Chondrocyte (in vitro differentiated cells): ENCODE measurements around the gene IFT43. TPM values are rescaled to one million over a fixed set of nuclear protein-coding genes. Genes with fewer than 3 reads are reported as not detected.

ENCODE experiments used
- DNase-seq: peaks from one replicate; pipeline ENCODE4 v3.0.0; 2021; ENCODE audit warnings: mixed read lengths, low spot score
- H3K27ac Mint-ChIP-seq: one replicate; pipeline ENCODE4 v1.8.0; 2021; ENCODE audit warnings: mild to moderate bottlenecking, moderate library complexity, mixed read lengths; ENCODE audit not compliant: unreplicated experiment
- H3K27me3 Mint-ChIP-seq: 2 replicates; pipeline ENCODE4 v1.8.0; 2021; ENCODE audit warnings: low read depth, mixed read lengths
- H3K36me3 Mint-ChIP-seq: 2 replicates; pipeline ENCODE4 v1.8.0; 2021; ENCODE audit warnings: low read depth, mixed read lengths
- H3K4me1 Mint-ChIP-seq: 2 replicates; pipeline ENCODE4 v1.8.0; 2021; ENCODE audit warnings: low read depth, mild to moderate bottlenecking, mixed read lengths
- H3K4me3 Mint-ChIP-seq: one replicate; pipeline ENCODE4 v1.8.0; 2021; ENCODE audit warnings: mild to moderate bottlenecking, moderate library complexity, mixed read lengths; ENCODE audit not compliant: unreplicated experiment
- H3K9me3 Mint-ChIP-seq: 2 replicates; pipeline ENCODE4 v1.8.0; 2021; ENCODE audit warnings: low read depth, mixed read lengths
- CTCF ChIP-seq: fragments of 200-600 bp; sonication (generic); IDR thresholded peaks from 2 replicates; pipeline ENCODE4 v1.5.0; 2021; ENCODE audit warnings: antibody characterized with exemption, mild to moderate bottlenecking, moderate library complexity
- total RNA-seq: library from RNA; stranded (reverse); gene quantifications from 3 replicates; pipeline ENCODE4 v1.2.1, GENCODE V29; 2021

Gene IFT43
- total RNA-seq, 1 donor from 2014 or later, result 28.2 TPM

DNA sequence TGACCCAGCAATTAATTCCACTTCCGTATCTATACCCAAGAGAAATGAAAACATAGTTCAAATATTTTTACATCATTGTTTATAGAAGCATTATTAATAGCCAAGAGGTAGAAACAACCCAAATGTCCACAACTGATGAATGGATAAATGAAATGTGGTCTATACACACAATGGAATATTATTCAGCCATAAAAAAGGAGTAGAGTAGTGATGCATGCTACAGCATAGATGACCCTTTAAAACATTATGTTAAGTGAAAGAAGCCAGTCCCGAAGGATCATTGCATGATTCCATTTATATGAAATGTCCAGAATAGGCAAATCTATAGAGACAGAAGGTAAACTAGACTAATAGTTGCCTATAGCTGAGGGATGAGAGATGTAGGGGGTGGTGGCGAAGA is 33.1 kb upstream of the IFT43 start:
- H3K9me3 Mint-ChIP-seq, result peaks cover 7% of the 10 kb centered on the region
- H3K4me1 Mint-ChIP-seq, result no peaks in the 10 kb centered on the region

DNA sequence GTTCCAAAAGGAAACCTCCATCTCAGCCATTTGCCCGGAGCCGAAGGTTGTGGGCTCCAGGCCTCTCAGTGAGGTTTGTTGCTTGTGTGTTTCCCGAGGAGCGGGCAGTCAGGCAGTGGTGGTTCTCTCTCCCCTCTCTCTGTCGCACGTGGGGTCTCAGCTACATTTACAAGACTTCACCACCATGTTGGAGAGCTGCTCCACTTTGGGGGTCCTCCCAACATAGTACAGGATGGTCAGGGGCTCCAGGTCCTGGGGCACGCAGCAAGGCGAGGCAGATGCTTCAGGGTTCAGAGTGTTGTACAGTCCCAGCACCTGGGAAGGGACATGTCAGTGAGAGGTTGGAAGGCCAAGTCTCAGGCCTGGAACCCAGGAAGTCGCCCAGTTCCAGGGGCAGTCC is 26.5 kb upstream of the IFT43 start:
- DNase-seq, result no peak
- H3K4me1 Mint-ChIP-seq, result peaks cover 12% of the 10 kb centered on the region
- H3K36me3 Mint-ChIP-seq, result peaks cover 47% of the 10 kb centered on the region
- no peak for TF ChIP-seq CTCF
- no peak overlapping the region for H3K4me3 Mint-ChIP-seq
- no peaks in the 10 kb centered on the region for H3K27me3 Mint-ChIP-seq
- no peaks in the 10 kb centered on the region for H3K9me3 Mint-ChIP-seq
- H3K27ac Mint-ChIP-seq, result peak overlapping the region; percentile 45

More for the DNA sequence above, 33.1 kb upstream of the IFT43 start:
- TF ChIP-seq CTCF, result no peak
- Mint-ChIP-seq H3K27ac (no peak overlapping the region), H3K27me3 (no peaks in the 10 kb centered on the region), H3K4me3 (no peak overlapping the region), H3K36me3 (peaks cover 4% of the 10 kb centered on the region)
- DNase-seq, result no peak

GRCh38 chr14:75960231-75960630 is 25.3 kb upstream of the IFT43 start:
- TF ChIP-seq CTCF, result no peak
- Mint-ChIP-seq H3K27me3 (no peaks in the 10 kb centered on the region), H3K4me1 (peaks cover 12% of the 10 kb centered on the region), H3K27ac (peak overlapping the region; percentile 39), H3K4me3 (no peak overlapping the region), H3K9me3 (no peaks in the 10 kb centered on the region), H3K36me3 (peaks cover 54% of the 10 kb centered on the region)
- no peak for DNase-seq

- H3K36me3 Mint-ChIP-seq, result peaks cover 66% of the 10 kb centered on the region
- no peaks in the 10 kb centered on the region for H3K9me3 Mint-ChIP-seq
- TF ChIP-seq CTCF, result no peak
- no peaks in the 10 kb centered on the region for H3K27me3 Mint-ChIP-seq
- no peak overlapping the region for H3K4me3 Mint-ChIP-seq
- no peak overlapping the region for H3K27ac Mint-ChIP-seq
- DNase-seq, result no peak
- peaks cover 12% of the 10 kb centered on the region for H3K4me1 Mint-ChIP-seq
These were observed 23.9 kb upstream of the IFT43 start for GRCh38 chr14:75961662-75962061.

GRCh38 chr14:75967866-75968265 is 17.7 kb upstream of the IFT43 start:
- Mint-ChIP-seq H3K36me3 (peaks cover 51% of the 10 kb centered on the region), H3K4me1 (peaks cover 42% of the 10 kb centered on the region), H3K27ac (no peak overlapping the region), H3K27me3 (no peaks in the 10 kb centered on the region), H3K4me3 (no peak overlapping the region), H3K9me3 (no peaks in the 10 kb centered on the region)
- no peak for DNase-seq
- no peak for TF ChIP-seq CTCF
